Tibial artery (tissue), 4 donors: ENCODE measurements around the gene KDM5B.

Experiments
- DNase-seq, 2 donors: peaks; one replicate each; pipeline ENCODE4 v3.0.0-alpha.2; 2019
- H3K27ac ChIP-seq, 2 donors: fragments of 200-600 bp; sonication (generic) in 1 of 2; 1 replicate in 1 of 2; 2 replicates in 1 of 2; pipeline ENCODE4 v1.5.1; 2018 to 2019; ENCODE audit warnings: mild to moderate bottlenecking in 1 of 2
- H3K27me3 ChIP-seq, 2 donors: fragments of 200-600 bp; sonication (generic) in 1 of 2; one replicate each; pipeline versions ENCODE4 v1.5.1 to v1.6.0; 2016 to 2019
- H3K36me3 ChIP-seq, 3 donors: fragments of 200-600 bp; sonication (generic) in 2 of 3; one replicate each; pipeline ENCODE4 v1.5.1; 2016 to 2019; ENCODE audit warnings: mild to moderate bottlenecking in 2 of 3
- H3K4me1 ChIP-seq, 4 donors: fragments of 200-600 bp; sonication (generic) in 2 of 4; 1 replicate in 3 of 4; 2 replicates in 1 of 4; pipeline ENCODE4 v1.5.1; 2016 to 2019
- H3K4me3 ChIP-seq, 2 donors: fragments of 200-600 bp; sonication (generic) in 1 of 2; 1 replicate in 1 of 2; 2 replicates in 1 of 2; pipeline ENCODE4 v1.5.1; 2018 to 2019; ENCODE audit warnings: mild to moderate bottlenecking in 2 of 2
- H3K9me3 ChIP-seq, 3 donors: fragments of 200-600 bp; sonication (generic) in 1 of 3; one replicate each; pipeline ENCODE4 v1.5.1; 2016 to 2019
- CTCF ChIP-seq, 2 experiments: fragments of 200-600 bp in 1 of 2; fragments of 450-650 bp in 1 of 2; IDR thresholded peaks; one replicate each; pipeline ENCODE4 v1.5.1; 2017 to 2019; ENCODE audit warnings: antibody characterized with exemption in 2 of 2, mild to moderate bottlenecking in 1 of 2, moderate library complexity in 1 of 2
- intact Hi-C: fragments of 100-400 bp; cut with DNase I; formaldehyde crosslinking; loops from one replicate; pipeline ENCODE4 v1.15.0; 2023; ENCODE audit warnings: low total_unique reads

Gene KDM5B

GRCh38 chr1:202691816-202692215 lies 116.4 kb downstream of the KDM5B start:
- no peak for DNase-seq
- no peaks in the 10 kb centered on the region for H3K4me1 ChIP-seq
- no peak overlapping the region for H3K4me3 ChIP-seq
- TF ChIP-seq CTCF (IDR thresholded peaks at IDR 0.05), result no peak
- intact Hi-C loops, result no loop called here
- no peaks in the 10 kb centered on the region for H3K9me3 ChIP-seq
- peaks cover 0 to 41% of the 10 kb centered on the region in 2 donors for H3K27me3 ChIP-seq
- no peak overlapping the region for H3K27ac ChIP-seq
- no peaks in the 10 kb centered on the region for H3K36me3 ChIP-seq

- Histone ChIP-seq H3K27me3 (peaks cover 0 to 40% of the 10 kb centered on the region in 2 donors), H3K27ac (no peak overlapping the region), H3K4me3 (no peak overlapping the region), H3K36me3 (no peaks in the 10 kb centered on the region), H3K4me1 (no peaks in the 10 kb centered on the region), H3K9me3 (no peaks in the 10 kb centered on the region)
- intact Hi-C loops, result no loop called here
- TF ChIP-seq CTCF (IDR thresholded peaks at IDR 0.05), result no peak
- DNase-seq, result peak in 1 of 2 donors; percentile 29
These were observed 118.5 kb downstream of the KDM5B start for GRCh38 chr1:202689493-202690342.

- no peak overlapping the region for H3K27ac ChIP-seq
- intact Hi-C loops, result no loop called here
- no peaks in the 10 kb centered on the region for H3K9me3 ChIP-seq
- H3K4me3 ChIP-seq, result no peak overlapping the region
- no peaks in the 10 kb centered on the region for H3K4me1 ChIP-seq
- H3K36me3 ChIP-seq, result no peaks in the 10 kb centered on the region
- peak in 1 of 2 donors; percentile 29 for DNase-seq
- TF ChIP-seq CTCF (IDR thresholded peaks at IDR 0.05), result no peak
- peaks cover 0 to 34% of the 10 kb centered on the region in 2 donors for H3K27me3 ChIP-seq
These were observed 119.1 kb downstream of the KDM5B start for GRCh38 chr1:202689082-202689481.

GRCh38 chr1:202688401-202688800 lies 119.8 kb downstream of the KDM5B start:
- H3K4me3 ChIP-seq, result no peak overlapping the region
- TF ChIP-seq CTCF (IDR thresholded peaks at IDR 0.05), result no peak
- DNase-seq, result no peak
- intact Hi-C loops, result no loop called here
- H3K27ac ChIP-seq, result no peak overlapping the region
- H3K4me1 ChIP-seq, result no peaks in the 10 kb centered on the region
- H3K36me3 ChIP-seq, result no peaks in the 10 kb centered on the region
- H3K27me3 ChIP-seq, result peaks cover 0 to 31% of the 10 kb centered on the region in 2 donors
- no peaks in the 10 kb centered on the region for H3K9me3 ChIP-seq

- Histone ChIP-seq H3K9me3 (no peaks in the 10 kb centered on the region), H3K36me3 (no peaks in the 10 kb centered on the region), H3K4me1 (no peaks in the 10 kb centered on the region), H3K27ac (no peak overlapping the region), H3K4me3 (no peak overlapping the region), H3K27me3 (peaks cover 0 to 31% of the 10 kb centered on the region in 2 donors)
- peak in 1 of 2 donors; percentile 55 for DNase-seq
- no peak for TF ChIP-seq CTCF (IDR thresholded peaks at IDR 0.05)
- intact Hi-C loops, result no loop called here
These were observed 120.4 kb downstream of the KDM5B start for GRCh38 chr1:202687798-202688197.
